Hematopoietic multipotent progenitor cell treated with erythropoietin and hydrocortisone succinate and interleukin-3 and kit ligand, for 4 days (in vitro differentiated cells): ENCODE data around the gene MRPL39.
"Not testable (repeated sequence)": the region's sequence is repeated elsewhere in the genome, so short reads cannot be mapped to it uniquely, and the experiment has no call there.

ENCODE experiments used
- DNase-seq: peaks from one replicate; pipeline ENCODE4 v3.0.0-alpha.2; 2015

MRPL39 gene

GRCh38 chr21:25607151-25608043 lies at the start of gene MRPL39:
Gene MRPL39 (minus strand): TSS chr21:25607481. CDS start chr21:25607475, 6 bp downstream.
- peak; percentile 97 for DNase-seq

GRCh38 chr21:25656412-25656811 lies 49.1 kb upstream of the MRPL39 start:
- DNase-seq: no peak

- peak; percentile 24 for DNase-seq
Measured at GRCh38 chr21:25649146-25649545, 41.9 kb upstream of the MRPL39 start.

GRCh38 chr21:25647647-25648046 lies 40.4 kb upstream of the MRPL39 start:
- peak; percentile 61 for DNase-seq

GRCh38 chr21:25646474-25646873 lies 39.2 kb upstream of the MRPL39 start:
- no peak for DNase-seq

GRCh38 chr21:25643486-25643885 lies 36.2 kb upstream of the MRPL39 start:
- no peak for DNase-seq

GRCh38 chr21:25640943-25641292 lies 33.6 kb upstream of the MRPL39 start:
- no peak for DNase-seq

- peak; percentile 27 for DNase-seq
Measured at GRCh38 chr21:25640202-25640942, 33.1 kb upstream of the MRPL39 start.

GRCh38 chr21:25639551-25640201 lies 32.4 kb upstream of the MRPL39 start:
- DNase-seq: peak; percentile 51

GRCh38 chr21:25638660-25639550 lies 31.6 kb upstream of the MRPL39 start, which contains the start of gene JAM2:
Gene JAM2 (plus strand): TSS chr21:25639258. CDS start chr21:25639822, 564 bp downstream.
- DNase-seq: peak; percentile 25

- DNase-seq: no peak
Measured at GRCh38 chr21:25637851-25638659, 30.8 kb upstream of the MRPL39 start.

GRCh38 chr21:25636727-25637126 lies 29.4 kb upstream of the MRPL39 start:
- no peak for DNase-seq

GRCh38 chr21:25635310-25635709 lies 28.0 kb upstream of the MRPL39 start:
- DNase-seq: no peak

GRCh38 chr21:25632296-25632695 lies 25.0 kb upstream of the MRPL39 start:
- DNase-seq: no peak

GRCh38 chr21:25626757-25627156 lies 19.5 kb upstream of the MRPL39 start:
- no peak for DNase-seq

GRCh38 chr21:25625776-25626555 lies 18.7 kb upstream of the MRPL39 start:
- not testable (repeated sequence) for DNase-seq

GRCh38 chr21:25625036-25625435 lies 17.8 kb upstream of the MRPL39 start:
- peak; percentile 27 for DNase-seq

- no peak for DNase-seq
Measured at GRCh38 chr21:25624511-25624910, 17.2 kb upstream of the MRPL39 start.

- no peak for DNase-seq
Measured at GRCh38 chr21:25619198-25619597, 11.9 kb upstream of the MRPL39 start.

- DNase-seq: no peak
Measured at GRCh38 chr21:25615880-25616279, 8.6 kb upstream of the MRPL39 start.

GRCh38 chr21:25614441-25614840 lies 7.2 kb upstream of the MRPL39 start:
- DNase-seq: no peak
